HPDE6-E6E7 (cell line): ENCODE data around the gene ITPR1.
A peak's percentile ranks its signal among the peaks of the same experiment; 100 is the strongest.

Experiments
- DNase-seq: peaks from one replicate; pipeline ENCODE4 v3.0.0; 2011; ENCODE audit warnings: missing footprints; ENCODE audit errors: extremely low spot score

Gene ITPR1

DNA sequence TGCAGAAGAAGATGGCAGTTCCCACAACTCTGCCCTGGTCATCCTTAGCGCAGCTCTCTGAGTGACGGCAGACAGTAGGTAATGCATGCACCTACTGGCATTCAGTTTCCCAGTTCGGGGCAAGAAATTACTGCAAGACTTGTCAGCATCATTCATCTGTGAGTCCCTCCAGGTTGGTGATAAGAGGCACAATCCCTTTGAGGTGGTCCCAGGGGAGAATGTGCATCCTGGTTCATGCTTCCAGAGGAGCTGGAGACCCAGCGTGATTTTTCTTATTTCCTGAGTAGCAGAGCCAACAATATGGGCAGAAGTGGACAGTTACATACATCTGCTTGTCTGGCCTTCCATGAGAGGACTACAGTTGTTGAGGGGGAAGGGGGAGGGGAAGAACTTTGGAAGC, 250.2 kb downstream of the ITPR1 start:
- no peak for DNase-seq

DNA sequence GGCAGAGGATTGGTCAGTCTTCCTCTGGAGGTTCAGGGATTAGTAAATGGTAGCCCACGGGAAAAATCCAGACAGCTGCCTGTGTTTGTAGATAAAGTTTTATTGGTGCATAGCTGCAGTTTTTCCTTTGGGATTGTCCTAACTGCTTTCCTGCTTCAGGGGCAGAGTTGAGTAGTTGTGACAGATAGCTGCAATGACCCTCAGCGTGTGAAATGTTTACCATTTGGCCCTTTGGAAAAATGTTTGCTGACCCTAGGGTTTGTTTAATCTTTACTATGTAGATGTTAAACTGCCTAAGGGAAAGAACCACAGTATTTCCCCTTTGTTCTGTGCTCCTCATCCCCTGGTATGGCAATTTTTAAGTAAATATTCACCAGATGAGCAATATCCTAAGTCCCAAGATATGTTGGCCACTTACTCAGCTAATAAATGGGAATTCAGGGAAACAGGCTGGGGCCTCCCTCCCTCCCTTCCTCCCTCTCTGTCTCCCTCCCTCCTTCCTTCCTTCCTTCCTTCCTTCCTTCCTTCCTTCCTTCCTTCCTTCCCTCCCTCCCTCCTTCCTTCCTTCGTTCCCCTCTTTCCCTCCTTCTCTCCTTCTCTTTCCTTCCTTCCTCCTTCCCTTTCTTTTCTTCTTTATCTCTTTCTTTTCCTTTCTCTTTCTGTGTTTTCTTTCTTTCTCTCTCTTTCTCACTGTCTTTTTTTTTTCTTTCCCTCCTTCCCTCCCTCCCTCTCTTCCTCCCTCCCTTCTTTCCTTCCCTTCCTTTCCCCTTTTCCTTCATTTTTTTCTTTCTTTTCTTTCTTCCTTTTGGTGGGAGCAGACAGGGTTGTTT, 251.5 kb downstream of the ITPR1 start:
- DNase-seq: no peak

DNA sequence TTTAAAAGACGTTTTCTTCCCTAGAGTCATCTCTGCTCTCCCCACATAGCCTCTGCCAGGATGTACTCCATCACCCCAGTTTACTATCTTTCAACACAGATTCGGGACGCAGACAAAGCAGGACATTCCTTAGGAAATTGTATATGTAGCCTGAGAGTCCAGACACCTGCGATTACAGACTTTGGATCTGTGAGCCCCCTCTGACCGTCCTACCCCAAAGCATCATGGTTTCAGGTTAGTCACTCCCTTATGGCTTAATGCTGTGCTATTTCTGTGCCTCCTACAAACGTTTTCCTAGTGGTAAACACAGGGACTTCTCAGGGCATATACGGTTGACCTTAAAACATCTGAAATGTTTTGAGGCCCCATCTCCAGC, 252.1 kb downstream of the ITPR1 start:
- no peak for DNase-seq

DNA sequence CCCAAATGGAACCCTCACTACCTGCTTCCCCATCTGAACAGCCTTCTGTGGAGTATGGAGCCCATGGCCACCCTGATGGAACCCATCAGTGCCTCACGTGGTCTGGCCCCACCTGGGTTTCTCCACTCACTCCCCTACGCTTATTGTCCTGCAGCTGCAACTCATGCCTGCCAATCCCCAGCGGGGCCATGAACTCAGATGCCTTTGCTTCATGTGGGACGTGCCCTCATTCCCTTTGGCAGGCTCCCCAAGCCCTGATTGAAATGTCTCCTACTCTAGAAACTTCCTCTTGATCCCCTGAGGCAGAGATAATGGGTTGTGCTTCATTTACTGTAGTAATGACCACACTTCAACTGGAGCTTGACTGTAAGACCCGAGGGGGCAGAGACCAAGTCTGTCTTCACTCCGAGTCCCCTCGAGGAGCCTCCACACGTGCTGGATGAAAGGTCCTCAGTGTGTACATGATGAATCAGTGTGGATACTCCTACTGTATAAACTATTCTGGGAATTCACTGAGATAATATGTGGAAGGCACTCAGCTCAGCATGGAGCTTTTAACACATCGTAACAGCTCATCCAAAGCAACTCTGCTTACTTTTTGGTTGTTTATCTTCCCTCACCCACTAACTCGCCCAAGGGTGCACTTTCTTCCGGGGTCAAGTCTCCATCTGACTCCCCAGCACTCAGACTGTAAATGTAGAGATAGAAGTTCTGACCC, 253.3 kb downstream of the ITPR1 start:
- no peak for DNase-seq

DNA sequence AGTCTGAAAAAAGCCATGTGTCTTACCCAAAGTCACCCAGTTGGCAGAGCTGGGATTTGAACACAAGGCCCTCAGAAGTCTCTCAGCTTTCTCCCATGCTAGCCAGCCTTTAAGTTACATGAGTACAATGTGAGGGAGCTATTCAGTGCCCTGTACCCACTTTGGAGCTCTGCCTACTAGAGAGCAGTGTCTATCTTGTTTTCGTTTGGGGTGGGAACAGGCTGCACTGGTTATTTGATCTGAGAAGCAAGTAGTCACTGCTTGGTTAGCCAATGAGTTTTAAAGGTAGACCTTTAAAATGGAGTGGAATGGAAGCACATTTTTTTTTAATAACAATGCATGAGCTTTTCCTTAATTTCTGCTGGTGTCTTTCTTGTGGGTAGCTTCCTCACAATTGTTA, 255.0 kb downstream of the ITPR1 start:
- DNase-seq: no peak

DNA sequence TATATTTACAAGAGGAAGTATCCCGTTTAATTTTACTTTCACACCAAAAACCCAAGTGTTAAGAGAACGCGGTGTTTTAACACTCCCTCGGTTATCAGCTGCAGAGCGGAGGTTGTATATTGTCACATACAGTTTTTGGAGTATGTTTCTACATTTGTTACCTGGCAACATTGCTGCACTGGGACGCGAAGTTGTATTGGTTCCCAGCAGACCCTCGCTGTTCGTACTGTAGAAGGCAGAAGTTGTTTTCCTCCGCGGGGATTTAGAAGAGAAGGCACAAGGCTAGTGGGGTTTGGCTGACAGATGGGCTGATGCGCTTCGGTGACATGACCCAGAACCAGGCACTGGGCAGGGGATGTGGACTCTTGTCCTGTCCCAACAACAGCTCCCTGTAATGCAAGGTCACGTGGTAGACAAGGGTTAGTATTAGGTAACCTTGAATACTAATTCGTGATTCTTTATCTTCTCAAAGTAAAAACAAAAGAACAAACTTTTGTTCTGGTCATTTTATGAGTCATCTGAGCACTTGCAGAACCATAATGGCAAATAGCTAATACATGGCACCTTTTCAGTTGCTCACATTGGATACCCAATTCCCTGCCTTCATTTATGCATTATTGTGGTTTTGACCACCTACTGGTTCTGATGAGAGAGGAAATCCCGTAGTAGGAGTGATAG, 255.7 kb downstream of the ITPR1 start:
- DNase-seq: no peak

DNA sequence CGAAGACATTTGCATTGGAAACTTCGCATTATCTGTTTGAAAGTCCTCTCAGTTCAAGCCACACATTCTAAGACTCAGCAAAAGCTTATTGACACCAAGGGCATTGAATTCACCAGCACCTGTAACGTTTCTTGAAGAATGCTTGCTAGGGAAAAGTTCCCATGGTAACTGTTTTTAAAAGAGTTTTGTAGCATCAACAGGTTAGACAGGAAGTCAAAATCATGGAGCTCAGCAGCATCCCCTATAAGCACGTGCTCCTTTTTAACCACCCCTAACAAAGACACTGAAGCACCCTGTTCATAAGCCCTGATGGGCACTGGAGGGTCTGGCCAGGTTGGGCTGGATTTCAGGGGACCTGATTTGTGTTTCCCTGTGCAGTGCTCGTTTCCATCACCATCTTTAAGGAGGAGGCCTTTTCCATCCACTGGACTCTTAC, 256.4 kb downstream of the ITPR1 start:
- no peak for DNase-seq

DNA sequence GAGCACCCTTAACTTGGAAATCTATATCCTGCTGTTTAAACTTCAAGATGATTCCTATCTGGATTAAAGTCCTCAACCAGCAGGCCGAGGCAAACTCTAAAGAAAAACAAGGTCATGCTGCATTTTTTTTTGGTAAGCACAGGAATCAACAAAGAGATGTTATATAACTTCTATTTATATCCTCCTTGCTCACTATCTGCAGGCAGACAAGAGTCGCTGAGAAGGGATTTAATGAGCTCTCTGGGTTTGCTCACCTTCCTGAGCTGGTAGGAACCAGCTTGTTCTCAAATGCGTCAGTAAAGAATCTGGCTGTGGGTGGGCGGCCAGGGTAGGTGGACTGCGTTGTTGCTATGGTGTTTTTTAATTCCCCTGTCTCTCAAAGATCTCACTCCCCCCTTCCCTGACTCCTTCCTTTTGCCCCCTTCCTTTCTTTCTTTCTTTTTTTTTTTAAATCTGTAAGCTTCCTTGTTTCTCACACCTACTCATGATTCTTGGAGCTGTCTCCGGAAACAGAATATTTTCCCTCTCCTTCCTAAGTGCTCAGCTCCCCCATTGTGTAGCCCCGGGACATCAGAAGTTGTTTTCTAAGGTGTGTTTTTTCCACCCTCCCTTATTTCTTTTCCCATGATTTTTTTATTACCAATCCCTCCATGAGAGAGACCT, 257.3 kb downstream of the ITPR1 start:
- DNase-seq: no peak

DNA sequence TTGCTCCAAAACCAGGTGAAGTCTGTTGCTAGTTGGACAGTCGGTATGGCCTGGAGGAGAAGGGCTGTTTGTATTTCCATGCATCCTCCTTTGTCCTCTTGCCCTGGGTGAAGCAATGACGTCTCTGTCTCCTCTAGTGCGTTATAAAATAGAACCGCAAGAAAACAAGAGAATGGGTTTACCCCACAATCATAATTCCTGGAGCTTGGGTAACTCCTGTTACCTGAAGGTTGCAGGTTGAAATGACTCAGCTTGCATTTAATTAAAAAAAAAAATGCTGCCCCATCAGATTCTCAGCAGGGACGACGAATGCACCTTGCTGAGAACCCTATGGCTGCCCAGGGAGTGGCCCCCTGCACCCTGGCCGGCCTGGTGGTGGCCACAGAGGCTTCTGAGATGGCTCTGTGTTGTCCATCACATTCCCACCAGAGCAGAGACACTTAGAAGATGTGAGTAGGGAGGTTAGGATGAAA, 257.9 kb downstream of the ITPR1 start:
- DNase-seq: no peak

DNA sequence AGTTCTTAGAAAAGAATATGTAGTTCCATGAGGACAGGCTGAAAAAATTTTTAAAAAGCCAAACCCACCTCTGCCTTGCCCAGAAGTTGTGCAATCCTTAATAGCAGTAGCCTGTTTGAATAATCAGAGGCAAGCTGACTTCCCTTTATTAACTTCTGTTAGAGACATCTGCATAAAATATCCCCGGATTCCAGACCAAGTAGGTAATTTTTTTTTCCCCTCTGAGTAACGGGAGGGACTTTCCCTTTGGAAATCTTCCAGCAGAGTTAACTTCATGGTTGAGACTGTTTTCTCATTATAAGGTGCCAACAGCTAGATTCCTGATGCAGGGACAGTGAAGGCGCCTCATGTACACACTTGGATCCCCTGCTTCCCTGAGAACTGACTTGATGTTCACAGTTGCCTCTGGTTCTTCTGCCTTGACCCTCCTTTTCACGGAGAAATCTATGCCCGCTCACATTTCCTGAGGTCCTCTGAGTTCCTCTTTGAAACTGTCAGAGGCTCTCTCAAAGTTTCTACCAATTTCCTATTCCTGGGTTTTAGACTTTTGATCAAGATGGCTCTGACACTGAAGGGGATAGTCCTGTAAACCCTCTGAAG, 258.5 kb downstream of the ITPR1 start:
- DNase-seq: peak; percentile 8

DNA sequence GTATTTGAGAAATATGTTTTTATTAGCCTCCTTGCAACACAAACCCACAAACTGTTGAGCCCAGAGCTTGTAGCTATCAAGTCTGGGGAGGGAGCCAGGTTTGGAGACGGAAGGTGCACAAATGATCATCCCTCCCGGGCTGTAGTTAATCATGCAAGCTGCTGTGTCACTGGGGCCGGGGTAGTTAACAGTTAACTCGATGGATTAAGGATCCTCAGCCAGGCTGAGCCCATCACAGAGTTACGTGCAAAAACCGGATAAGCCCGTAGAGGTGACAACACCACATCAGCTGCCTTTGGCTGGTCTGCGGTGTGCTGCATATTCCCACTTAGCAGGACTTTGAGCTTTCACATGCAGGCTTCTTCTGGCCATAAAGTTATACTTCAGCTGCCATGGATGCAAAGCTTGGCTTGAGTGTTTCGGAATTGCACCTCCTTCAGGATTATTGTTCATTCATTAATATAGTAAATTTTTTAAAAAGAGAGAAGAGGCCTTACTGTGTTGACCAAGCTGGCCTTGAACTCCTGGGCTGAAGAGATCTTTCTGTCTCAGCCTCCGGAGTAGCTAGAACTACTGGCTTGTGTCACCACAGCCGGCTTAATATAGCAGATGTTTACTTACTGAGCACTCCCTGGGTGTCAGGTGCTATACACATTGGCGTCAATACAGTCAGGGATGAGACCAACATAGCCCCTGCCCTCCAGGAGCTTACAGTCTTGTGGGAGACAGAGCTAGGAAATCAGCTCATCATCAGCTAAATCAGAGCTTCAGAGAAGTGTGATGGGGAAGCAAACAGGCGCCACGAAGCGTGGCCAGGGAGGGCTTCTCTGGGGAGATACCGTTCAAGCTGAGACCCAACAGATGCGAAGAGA, 259.3 kb downstream of the ITPR1 start:
- no peak for DNase-seq

DNA sequence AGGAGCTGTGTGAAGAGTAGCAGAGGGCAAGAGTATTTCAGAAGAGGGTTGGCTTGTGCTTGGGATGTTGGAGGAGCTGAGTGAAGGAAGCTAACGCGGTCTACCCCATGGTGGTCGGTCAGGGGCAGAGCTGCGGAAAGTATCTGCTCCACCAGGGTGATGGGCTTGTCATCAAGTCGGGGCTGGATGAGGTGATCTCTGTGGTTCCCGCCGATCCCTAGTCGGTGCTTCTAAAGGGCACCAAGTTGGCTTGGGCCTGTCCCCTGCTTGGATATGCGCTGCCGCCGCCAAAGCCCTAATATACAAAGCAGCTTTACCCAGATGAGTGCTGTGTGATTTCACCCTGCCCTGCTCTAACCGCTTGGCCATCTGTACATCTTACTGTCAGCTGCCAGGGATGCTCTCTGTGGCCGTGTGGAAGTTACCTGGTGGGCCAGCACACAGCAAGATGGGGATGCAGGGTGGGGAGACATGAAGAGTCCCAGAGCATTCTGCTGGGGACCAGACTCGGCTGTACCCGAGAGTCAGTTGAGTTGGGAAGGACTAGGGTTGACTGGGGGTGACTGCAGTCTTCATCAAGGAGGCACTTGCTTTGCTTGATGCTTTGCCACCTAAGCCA, 260.0 kb downstream of the ITPR1 start:
- no peak for DNase-seq

DNA sequence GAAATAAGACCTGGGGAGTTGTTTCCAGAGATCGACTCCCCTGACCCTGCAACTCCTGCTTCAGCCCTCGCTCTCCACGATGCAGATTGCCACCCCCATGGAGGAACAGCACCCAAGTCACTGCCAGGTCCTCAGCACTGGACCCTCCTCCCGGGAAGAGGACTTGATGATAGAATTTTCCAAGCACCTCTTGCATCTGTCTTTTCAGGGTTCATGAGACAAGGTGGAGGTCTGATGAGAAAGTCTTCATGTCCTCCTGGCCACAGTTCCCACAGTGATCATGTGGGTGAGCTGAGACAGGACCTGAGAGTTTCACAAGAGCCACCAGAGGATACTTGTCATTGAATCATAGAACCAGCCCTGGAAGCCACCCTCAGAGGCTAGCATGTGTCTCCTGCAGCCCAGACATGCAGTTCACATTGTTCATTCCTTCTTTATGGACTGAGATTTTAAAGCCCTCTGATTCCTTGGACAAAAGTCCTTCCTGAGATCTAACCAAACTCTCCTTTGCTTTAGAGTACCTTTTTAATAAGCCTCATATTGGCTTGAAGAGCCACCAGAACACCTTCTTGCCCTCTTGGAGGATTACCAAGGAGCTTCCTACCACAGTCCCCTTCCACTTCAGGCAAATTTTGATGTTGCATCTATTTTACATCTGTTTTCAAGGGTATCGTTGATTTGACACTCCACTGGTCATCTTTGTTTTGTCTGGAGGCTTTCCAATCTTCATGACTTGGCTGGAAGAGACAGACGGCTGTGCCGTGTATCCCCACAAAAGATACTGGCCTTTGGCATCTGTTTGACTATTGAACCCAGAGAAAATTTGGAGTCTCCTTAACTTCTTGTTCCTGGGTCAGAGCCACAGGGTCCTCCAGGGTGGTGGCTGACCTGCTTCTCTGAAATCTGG, 261.3 kb downstream of the ITPR1 start:
- no peak for DNase-seq

DNA sequence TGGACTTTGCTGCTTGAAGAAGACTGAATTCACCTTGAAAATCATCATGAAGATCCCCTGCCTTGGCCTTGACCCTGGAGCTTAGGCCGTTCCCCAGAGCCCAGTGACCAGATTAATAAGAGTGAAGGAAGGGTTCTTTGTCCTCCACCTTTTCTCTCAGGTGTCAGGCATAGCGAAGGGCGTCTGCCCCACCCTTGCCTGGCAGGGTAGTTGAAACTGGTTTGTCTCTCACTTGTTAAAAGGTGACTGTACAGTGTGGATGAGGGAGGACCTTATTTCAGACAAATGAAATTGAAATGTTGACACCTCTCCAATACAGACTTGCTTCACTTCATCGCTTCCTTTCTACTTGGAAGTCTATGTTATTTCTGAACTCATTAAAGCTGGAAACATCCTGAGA, 262.4 kb downstream of the ITPR1 start:
- no peak for DNase-seq

DNA sequence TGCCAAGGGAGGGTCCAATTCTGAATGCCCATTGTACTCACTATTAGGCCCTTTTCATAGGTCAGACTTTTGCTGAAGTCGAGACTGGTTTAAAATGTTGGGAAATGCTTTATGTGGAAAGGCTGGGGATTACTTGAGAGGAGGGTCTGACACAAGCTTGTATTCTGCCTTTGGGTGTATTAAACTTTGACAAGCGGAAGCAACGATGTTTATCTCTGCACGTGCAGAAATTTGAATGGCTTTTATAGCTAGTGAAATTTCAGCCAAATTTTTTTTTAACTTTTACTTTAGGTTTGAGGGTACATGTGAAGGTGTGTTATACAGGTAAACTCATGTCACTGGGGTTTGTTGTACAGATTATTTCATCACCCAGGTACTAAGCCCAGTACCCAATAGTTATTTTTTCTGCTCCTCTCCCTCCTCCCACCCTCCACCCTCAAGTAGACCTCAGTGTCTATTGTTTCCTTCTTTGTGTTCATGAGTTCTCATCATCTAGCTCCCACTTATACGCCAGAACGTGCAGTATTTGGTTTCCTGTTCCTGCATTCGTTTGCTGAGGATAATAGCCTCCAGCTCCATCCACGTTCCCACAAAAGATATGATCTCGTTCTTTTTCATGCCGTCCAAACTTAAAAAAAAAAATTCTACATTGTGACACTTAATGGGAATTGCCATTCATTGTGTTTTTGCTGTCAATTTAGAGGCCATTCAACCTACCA, 263.1 kb downstream of the ITPR1 start:
- no peak for DNase-seq

DNA sequence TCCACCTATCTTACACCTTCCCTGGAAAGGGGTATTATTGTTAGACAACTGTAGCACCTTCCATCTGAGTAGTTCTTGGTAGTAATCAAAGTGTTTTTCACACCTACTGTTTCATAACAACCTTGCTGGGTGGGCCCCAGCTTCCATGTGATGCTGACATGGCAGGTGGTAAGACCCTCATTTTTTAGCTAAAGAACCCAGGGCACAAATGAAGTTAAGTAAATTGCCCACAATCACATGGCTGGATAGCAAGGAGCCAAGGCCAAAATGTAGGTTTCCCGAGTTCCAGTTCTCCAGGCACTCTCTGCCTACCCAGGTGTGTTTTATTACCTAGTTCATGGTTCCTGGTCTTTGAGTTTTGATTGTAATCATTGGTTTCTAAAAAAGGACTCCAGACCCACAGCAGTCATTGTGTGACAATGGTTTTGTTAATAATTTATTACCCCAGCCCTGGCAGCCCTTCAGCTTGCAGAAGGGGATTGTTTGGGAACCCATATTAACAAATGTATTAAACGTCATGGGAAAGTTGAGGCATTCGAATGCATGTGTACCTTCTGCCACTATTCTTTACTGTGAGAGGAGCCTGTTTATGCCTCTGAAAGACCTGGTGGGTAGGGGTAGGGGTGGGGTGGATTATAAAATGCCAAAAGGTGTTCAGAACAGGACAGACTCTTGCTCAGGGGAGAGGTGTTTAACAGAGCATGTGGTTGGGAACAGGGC, 263.9 kb downstream of the ITPR1 start:
- DNase-seq: no peak

DNA sequence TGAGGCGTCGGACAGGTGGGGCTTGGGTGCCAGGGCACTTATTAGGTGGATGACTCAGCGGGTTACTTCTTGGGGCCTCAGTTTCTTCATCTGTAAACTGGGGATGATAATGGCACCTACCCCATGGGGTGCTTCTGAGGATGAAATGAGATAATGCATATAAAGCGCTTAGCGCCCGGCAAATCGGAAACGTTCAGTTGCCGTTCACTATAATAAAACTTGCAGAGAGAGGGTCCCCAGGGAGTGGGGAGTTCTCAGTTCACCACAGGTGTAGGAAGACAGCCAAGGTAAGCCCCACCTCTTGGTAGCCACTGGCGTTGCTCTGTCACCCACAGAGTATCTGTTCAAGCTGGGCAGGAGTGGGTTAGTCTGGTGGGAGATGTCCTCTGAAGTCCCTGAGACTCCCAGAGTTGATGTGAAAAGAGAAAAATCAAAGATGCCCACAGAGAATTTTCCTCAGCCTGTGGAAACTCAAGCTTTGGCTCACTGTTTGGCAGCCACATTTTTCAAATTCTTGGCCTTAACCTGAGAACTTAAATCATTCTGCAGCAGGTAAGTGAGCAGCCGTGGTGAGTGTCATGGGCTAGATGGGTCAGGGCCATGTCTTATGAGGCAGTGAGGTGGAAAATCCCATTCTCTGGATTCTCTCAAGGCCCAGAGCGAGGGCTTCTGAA, 264.6 kb downstream of the ITPR1 start:
- no peak for DNase-seq
